Trophoblast cell (in vitro differentiated cells and primary cell): ENCODE data around the gene TFB2M.

Source experiments
- DNase-seq, 2 donors: peaks; one replicate each; pipeline ENCODE4 v3.0.0-alpha.2; 2016
- H2AFZ ChIP-seq: 2 replicates; pipeline ENCODE4 v1.6.1; 2013; ENCODE audit warnings: low read length, moderate library complexity, mild to moderate bottlenecking; ENCODE audit not compliant: insufficient read depth, poor library complexity
- H2AK5ac ChIP-seq: 2 replicates; pipeline ENCODE4 v1.6.1; 2013; ENCODE audit warnings: mild to moderate bottlenecking, low read length
- H2BK120ac ChIP-seq: 2 replicates; pipeline ENCODE4 v1.6.1; 2013; ENCODE audit warnings: low read length, mild to moderate bottlenecking, moderate library complexity; ENCODE audit not compliant: insufficient read depth, poor library complexity
- H2BK12ac ChIP-seq: 2 replicates; pipeline ENCODE4 v1.6.1; 2013; ENCODE audit warnings: mild to moderate bottlenecking, low read length, moderate library complexity
- H2BK5ac ChIP-seq: 2 replicates; pipeline ENCODE4 v1.6.1; 2013; ENCODE audit warnings: low read length, low read depth, moderate library complexity, mild to moderate bottlenecking; ENCODE audit not compliant: poor library complexity
- H3K14ac ChIP-seq: 2 replicates; pipeline ENCODE4 v1.6.1; 2013; ENCODE audit warnings: mild to moderate bottlenecking, low read length
- H3K18ac ChIP-seq: 2 replicates; pipeline ENCODE4 v1.6.1; 2013; ENCODE audit warnings: mild to moderate bottlenecking, low read length
- H3K23ac ChIP-seq: 2 replicates; pipeline ENCODE4 v1.6.1; 2013; ENCODE audit warnings: low read length
- H3K27ac ChIP-seq: 2 replicates; pipeline ENCODE4 v1.5.1; 2013; ENCODE audit warnings: low read depth, mild to moderate bottlenecking, inconsistent platforms, low read length, moderate library complexity
- H3K27me3 ChIP-seq: 2 replicates; pipeline ENCODE4 v1.6.1; 2013; ENCODE audit warnings: inconsistent platforms, mild to moderate bottlenecking, low read length, moderate library complexity; ENCODE audit not compliant: insufficient read depth
- H3K36me3 ChIP-seq, 2 experiments: 1 replicate in 1 of 2; 2 replicates in 1 of 2; pipeline ENCODE4 v1.6.1; 2013; ENCODE audit warnings: low read length in 2 of 2, mild to moderate bottlenecking in 2 of 2, moderate library complexity in 1 of 2; ENCODE audit not compliant: insufficient read depth in 2 of 2, control insufficient read depth in 1 of 2
- H3K4ac ChIP-seq: 2 replicates; pipeline ENCODE4 v1.6.1; 2013; ENCODE audit warnings: low read depth, mild to moderate bottlenecking, low read length, moderate library complexity
- H3K4me1 ChIP-seq, 2 experiments: 1 replicate in 1 of 2; 2 replicates in 1 of 2; pipeline ENCODE4 v1.6.1; 2013; ENCODE audit warnings: low read length in 2 of 2, mild to moderate bottlenecking in 2 of 2, moderate library complexity in 1 of 2; ENCODE audit not compliant: insufficient read depth in 2 of 2, control insufficient read depth in 1 of 2
- H3K4me2 ChIP-seq: 2 replicates; pipeline ENCODE4 v1.6.1; 2013; ENCODE audit warnings: inconsistent platforms, mild to moderate bottlenecking, low read length, moderate library complexity
- H3K4me3 ChIP-seq: 2 replicates; pipeline ENCODE4 v1.5.1; 2013; ENCODE audit warnings: mild to moderate bottlenecking, low read depth, low read length, inconsistent platforms
- H3K79me1 ChIP-seq: one replicate; pipeline ENCODE4 v1.6.1; 2013; ENCODE audit warnings: low read length
- H3K79me2 ChIP-seq: 2 replicates; pipeline ENCODE4 v1.6.1; 2013; ENCODE audit warnings: low read length, mild to moderate bottlenecking; ENCODE audit not compliant: control insufficient read depth, insufficient read depth, poor library complexity
- H3K9ac ChIP-seq: 2 replicates; pipeline ENCODE4 v1.6.1; 2013; ENCODE audit warnings: mild to moderate bottlenecking, low read length
- H3K9me3 ChIP-seq: 2 replicates; pipeline ENCODE4 v1.6.1; 2013; ENCODE audit warnings: low read depth, mild to moderate bottlenecking, control low read depth, inconsistent platforms, low read length; ENCODE audit not compliant: insufficient read depth
- H4K12ac ChIP-seq: 2 replicates; pipeline ENCODE4 v1.6.1; 2013; ENCODE audit warnings: low read depth, mild to moderate bottlenecking, low read length, moderate library complexity
- H4K8ac ChIP-seq: 2 replicates; pipeline ENCODE4 v1.6.1; 2013; ENCODE audit warnings: low read depth, mild to moderate bottlenecking, low read length, moderate library complexity
- H4K91ac ChIP-seq: one replicate; pipeline ENCODE4 v1.6.1; 2013; ENCODE audit warnings: low read depth, mild to moderate bottlenecking, low read length, moderate library complexity
- WGBS: extraction: QIAGEN DNeasy Blood & Tissue Kit; methylation state at CpG from one replicate; pipeline ENCODE4 v1.1.7; 2013; ENCODE audit warnings: missing lambda C conversion rate; ENCODE audit not compliant: insufficient read length, insufficient coverage; ENCODE audit errors: extremely low coverage; 5-methylcytosine and 5-hydroxymethylcytosine counted together

Gene TFB2M

DNA sequence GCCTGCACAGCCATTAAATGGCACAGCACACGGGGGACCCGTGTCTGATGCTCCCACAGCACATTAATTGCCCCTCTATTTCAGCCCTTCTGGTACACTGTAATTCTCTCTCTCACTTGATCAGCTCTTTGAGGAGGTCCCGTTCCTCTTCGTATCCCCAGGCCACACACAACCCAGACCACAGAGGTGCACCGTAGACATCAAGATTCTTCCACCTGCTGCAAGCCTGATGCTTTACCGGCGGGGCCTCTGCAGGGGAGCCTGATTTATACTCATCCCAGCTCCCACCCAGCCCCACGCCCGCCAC lies 59.7 kb downstream of the TFB2M start:
- Histone ChIP-seq H3K14ac (peak overlapping the region; percentile 34), H3K27ac (no peak overlapping the region), H2BK12ac (no peak overlapping the region), H3K4ac (no peak overlapping the region), H2AFZ (peak overlapping the region; percentile 41), H3K4me1 (peaks cover 6 to 8% of the 10 kb centered on the region in 2 experiments), H2AK5ac (no peak overlapping the region), H3K18ac (no peak overlapping the region), H3K27me3 (no peaks in the 10 kb centered on the region), H2BK120ac (no peak overlapping the region), H2BK5ac (no peak overlapping the region), H4K8ac (no peak overlapping the region), H3K36me3 (no peaks in the 10 kb centered on the region), H3K4me3 (peak overlapping the region; percentile 81), H3K9ac (no peak overlapping the region), H3K23ac (peak overlapping the region; percentile 17), H3K4me2 (peak overlapping the region; percentile 92), H3K9me3 (peaks cover 3% of the 10 kb centered on the region), H4K12ac (no peak overlapping the region), H4K91ac (no peak overlapping the region), H3K79me2 (peaks cover 2% of the 10 kb centered on the region), H3K79me1 (peaks cover 2% of the 10 kb centered on the region)
- no peak for DNase-seq
- WGBS = no CpG with 5 or more reads among the region's 9 CpGs

- H3K27ac ChIP-seq = no peak overlapping the region
- H3K9me3 ChIP-seq = no peaks in the 10 kb centered on the region
- no peak for DNase-seq
- no peak overlapping the region for H2AK5ac ChIP-seq
- H4K8ac ChIP-seq = no peak overlapping the region
- H4K12ac ChIP-seq = no peak overlapping the region
- H3K4me3 ChIP-seq = no peak overlapping the region
- H3K4ac ChIP-seq = no peak overlapping the region
- H3K4me1 ChIP-seq = peaks cover 6 to 8% of the 10 kb centered on the region in 2 experiments
- H3K79me2 ChIP-seq = peaks cover 2% of the 10 kb centered on the region
- no peak overlapping the region for H4K91ac ChIP-seq
- H3K23ac ChIP-seq = no peak overlapping the region
- no peak overlapping the region for H3K4me2 ChIP-seq
- H3K9ac ChIP-seq = no peak overlapping the region
- no peak overlapping the region for H2BK12ac ChIP-seq
- no peak overlapping the region for H2BK5ac ChIP-seq
- H3K27me3 ChIP-seq = no peaks in the 10 kb centered on the region
- no peaks in the 10 kb centered on the region for H3K36me3 ChIP-seq
- H3K79me1 ChIP-seq = peaks cover 2% of the 10 kb centered on the region
- no peak overlapping the region for H3K18ac ChIP-seq
- no peak overlapping the region for H3K14ac ChIP-seq
- no peak overlapping the region for H2AFZ ChIP-seq
- no peak overlapping the region for H2BK120ac ChIP-seq
- WGBS = no CpG with 5 or more reads among the region's 7 CpGs
Measured at GRCh38 chr1:246503341-246503740, 62.7 kb downstream of the TFB2M start.

- H4K8ac ChIP-seq = no peak overlapping the region
- no peak overlapping the region for H2BK5ac ChIP-seq
- peak in 1 of 2 donors; percentile 92 for DNase-seq
- H2AFZ ChIP-seq = no peak overlapping the region
- no peak overlapping the region for H3K4me3 ChIP-seq
- H4K91ac ChIP-seq = no peak overlapping the region
- no peaks in the 10 kb centered on the region for H3K27me3 ChIP-seq
- H3K14ac ChIP-seq = no peak overlapping the region
- peaks cover 0 to 1% of the 10 kb centered on the region in 2 experiments for H3K4me1 ChIP-seq
- no peaks in the 10 kb centered on the region for H3K79me2 ChIP-seq
- no peak overlapping the region for H3K18ac ChIP-seq
- no CpG with 5 or more reads among the region's 2 CpGs for WGBS
- H3K4me2 ChIP-seq = no peak overlapping the region
- no peak overlapping the region for H2AK5ac ChIP-seq
- no peak overlapping the region for H3K4ac ChIP-seq
- H3K23ac ChIP-seq = no peak overlapping the region
- H3K9ac ChIP-seq = no peak overlapping the region
- no peaks in the 10 kb centered on the region for H3K79me1 ChIP-seq
- no peak overlapping the region for H2BK12ac ChIP-seq
- no peak overlapping the region for H3K27ac ChIP-seq
- H3K9me3 ChIP-seq = no peaks in the 10 kb centered on the region
- no peak overlapping the region for H2BK120ac ChIP-seq
- H3K36me3 ChIP-seq = no peaks in the 10 kb centered on the region
- no peak overlapping the region for H4K12ac ChIP-seq
Measured at GRCh38 chr1:246497331-246497915, 68.6 kb downstream of the TFB2M start.

DNA sequence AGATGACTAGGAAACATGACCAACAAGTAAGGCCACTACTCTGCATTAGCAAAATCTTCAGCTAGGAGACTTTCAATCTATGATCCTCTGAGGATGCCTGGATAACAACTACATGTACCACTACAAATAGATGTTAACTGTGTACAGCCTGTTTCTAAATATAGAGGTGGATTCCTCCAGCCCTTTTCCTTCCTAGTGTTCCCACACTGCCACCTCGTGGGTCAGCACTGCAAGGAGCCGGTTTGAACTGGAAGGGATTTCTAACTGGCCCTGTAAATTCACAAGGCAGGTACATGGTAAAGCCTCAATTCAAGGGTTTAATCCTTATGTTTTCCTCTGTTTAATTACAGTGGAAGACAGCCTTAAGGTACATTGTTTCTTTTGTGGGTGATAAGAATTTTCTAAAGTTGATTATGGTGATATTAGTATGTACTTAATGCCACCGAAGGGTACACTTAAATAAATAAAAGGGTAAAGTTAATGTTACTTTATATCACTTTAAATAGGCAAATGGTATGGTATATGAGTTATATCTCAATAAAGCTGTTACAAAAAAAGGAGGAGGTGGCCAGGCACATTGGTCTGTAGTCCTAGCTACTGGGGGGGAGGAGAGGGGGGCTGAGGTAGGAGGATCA lies 73.3 kb downstream of the TFB2M start:
- H3K79me1 ChIP-seq = peaks cover 6% of the 10 kb centered on the region
- no peaks in the 10 kb centered on the region for H3K27me3 ChIP-seq
- WGBS = no CpG with 5 or more reads among the region's 3 CpGs
- no peak overlapping the region for H2BK120ac ChIP-seq
- H3K79me2 ChIP-seq = no peaks in the 10 kb centered on the region
- H3K9me3 ChIP-seq = no peaks in the 10 kb centered on the region
- no peak overlapping the region for H3K18ac ChIP-seq
- H3K4me2 ChIP-seq = peak overlapping the region; percentile 41
- H4K12ac ChIP-seq = no peak overlapping the region
- no peak overlapping the region for H4K8ac ChIP-seq
- DNase-seq = peak; percentile 29 to 79
- no peak overlapping the region for H3K4ac ChIP-seq
- H3K23ac ChIP-seq = no peak overlapping the region
- no peak overlapping the region for H3K9ac ChIP-seq
- H2AK5ac ChIP-seq = no peak overlapping the region
- H3K14ac ChIP-seq = no peak overlapping the region
- H3K27ac ChIP-seq = no peak overlapping the region
- H3K36me3 ChIP-seq = no peaks in the 10 kb centered on the region
- H3K4me1 ChIP-seq = peaks cover 6 to 8% of the 10 kb centered on the region in 2 experiments
- no peak overlapping the region for H2BK5ac ChIP-seq
- H4K91ac ChIP-seq = no peak overlapping the region
- H2AFZ ChIP-seq = no peak overlapping the region
- no peak overlapping the region for H3K4me3 ChIP-seq
- H2BK12ac ChIP-seq = peak overlapping the region; percentile 45
